Body of pancreas (tissue), 4 donors: ENCODE results near the gene AREL1.

Experiments used
- POLR2A ChIP-seq, 3 donors: fragments of 450-650 bp; IDR thresholded peaks; one replicate each; pipeline ENCODE4 v1.6.1; 2016; ENCODE audit warnings: antibody characterized with exemption in 3 of 3, mild to moderate bottlenecking in 2 of 3
- TF ChIP-seq, protein P1 (sequence below), 7 experiments: fragments of 450-650 bp in 4 of 7; fragments of 200-600 bp in 3 of 7; sonication (generic) in 3 of 7; IDR thresholded peaks; one replicate each; pipeline ENCODE4 v1.5.1; 2016 to 2019; ENCODE audit warnings: antibody characterized with exemption in 7 of 7

- TF ChIP-seq, protein P1, sequence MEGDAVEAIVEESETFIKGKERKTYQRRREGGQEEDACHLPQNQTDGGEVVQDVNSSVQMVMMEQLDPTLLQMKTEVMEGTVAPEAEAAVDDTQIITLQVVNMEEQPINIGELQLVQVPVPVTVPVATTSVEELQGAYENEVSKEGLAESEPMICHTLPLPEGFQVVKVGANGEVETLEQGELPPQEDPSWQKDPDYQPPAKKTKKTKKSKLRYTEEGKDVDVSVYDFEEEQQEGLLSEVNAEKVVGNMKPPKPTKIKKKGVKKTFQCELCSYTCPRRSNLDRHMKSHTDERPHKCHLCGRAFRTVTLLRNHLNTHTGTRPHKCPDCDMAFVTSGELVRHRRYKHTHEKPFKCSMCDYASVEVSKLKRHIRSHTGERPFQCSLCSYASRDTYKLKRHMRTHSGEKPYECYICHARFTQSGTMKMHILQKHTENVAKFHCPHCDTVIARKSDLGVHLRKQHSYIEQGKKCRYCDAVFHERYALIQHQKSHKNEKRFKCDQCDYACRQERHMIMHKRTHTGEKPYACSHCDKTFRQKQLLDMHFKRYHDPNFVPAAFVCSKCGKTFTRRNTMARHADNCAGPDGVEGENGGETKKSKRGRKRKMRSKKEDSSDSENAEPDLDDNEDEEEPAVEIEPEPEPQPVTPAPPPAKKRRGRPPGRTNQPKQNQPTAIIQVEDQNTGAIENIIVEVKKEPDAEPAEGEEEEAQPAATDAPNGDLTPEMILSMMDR (IDR thresholded peaks at IDR 0.05), result no peak
- TF ChIP-seq POLR2A (IDR thresholded peaks at IDR 0.05), result no peak
These were observed 10.6 kb downstream of the AREL1 start for GRCh38 chr14:74702293-74702692.
